Measurements from ENCODE around the gene ZDHHC14. TPM values are rescaled to one million over a fixed set of nuclear protein-coding genes. Genes with fewer than 3 reads are reported as not detected.

ZDHHC14 gene
- total RNA-seq, 3 donors from 2014 or later, result 9.1 to 10.5 (median 10.0) TPM

DNA sequence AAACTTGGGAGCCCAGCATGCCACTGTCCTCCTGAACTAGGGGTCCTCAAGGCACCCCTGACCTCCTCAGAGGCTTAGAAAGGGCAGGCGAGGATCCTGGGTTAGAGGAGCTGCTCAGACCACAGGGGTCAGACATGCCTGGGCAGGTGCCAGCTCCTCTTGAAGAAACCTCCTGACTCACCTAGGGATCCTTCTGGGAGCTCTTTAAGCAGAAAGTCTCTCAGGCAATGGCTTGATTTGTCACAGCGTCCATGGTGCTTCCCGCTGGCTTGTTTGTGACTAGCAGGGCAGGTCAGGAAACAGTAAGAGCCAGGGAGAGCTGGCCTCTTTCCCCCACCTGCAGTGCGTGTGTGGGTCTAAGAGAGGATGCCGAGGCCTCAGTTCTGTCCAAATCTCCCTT lies 267.6 kb downstream of the ZDHHC14 start:
- TF ChIP-seq, protein P1, sequence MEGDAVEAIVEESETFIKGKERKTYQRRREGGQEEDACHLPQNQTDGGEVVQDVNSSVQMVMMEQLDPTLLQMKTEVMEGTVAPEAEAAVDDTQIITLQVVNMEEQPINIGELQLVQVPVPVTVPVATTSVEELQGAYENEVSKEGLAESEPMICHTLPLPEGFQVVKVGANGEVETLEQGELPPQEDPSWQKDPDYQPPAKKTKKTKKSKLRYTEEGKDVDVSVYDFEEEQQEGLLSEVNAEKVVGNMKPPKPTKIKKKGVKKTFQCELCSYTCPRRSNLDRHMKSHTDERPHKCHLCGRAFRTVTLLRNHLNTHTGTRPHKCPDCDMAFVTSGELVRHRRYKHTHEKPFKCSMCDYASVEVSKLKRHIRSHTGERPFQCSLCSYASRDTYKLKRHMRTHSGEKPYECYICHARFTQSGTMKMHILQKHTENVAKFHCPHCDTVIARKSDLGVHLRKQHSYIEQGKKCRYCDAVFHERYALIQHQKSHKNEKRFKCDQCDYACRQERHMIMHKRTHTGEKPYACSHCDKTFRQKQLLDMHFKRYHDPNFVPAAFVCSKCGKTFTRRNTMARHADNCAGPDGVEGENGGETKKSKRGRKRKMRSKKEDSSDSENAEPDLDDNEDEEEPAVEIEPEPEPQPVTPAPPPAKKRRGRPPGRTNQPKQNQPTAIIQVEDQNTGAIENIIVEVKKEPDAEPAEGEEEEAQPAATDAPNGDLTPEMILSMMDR (IDR thresholded peaks at IDR 0.05), result no peak

DNA sequence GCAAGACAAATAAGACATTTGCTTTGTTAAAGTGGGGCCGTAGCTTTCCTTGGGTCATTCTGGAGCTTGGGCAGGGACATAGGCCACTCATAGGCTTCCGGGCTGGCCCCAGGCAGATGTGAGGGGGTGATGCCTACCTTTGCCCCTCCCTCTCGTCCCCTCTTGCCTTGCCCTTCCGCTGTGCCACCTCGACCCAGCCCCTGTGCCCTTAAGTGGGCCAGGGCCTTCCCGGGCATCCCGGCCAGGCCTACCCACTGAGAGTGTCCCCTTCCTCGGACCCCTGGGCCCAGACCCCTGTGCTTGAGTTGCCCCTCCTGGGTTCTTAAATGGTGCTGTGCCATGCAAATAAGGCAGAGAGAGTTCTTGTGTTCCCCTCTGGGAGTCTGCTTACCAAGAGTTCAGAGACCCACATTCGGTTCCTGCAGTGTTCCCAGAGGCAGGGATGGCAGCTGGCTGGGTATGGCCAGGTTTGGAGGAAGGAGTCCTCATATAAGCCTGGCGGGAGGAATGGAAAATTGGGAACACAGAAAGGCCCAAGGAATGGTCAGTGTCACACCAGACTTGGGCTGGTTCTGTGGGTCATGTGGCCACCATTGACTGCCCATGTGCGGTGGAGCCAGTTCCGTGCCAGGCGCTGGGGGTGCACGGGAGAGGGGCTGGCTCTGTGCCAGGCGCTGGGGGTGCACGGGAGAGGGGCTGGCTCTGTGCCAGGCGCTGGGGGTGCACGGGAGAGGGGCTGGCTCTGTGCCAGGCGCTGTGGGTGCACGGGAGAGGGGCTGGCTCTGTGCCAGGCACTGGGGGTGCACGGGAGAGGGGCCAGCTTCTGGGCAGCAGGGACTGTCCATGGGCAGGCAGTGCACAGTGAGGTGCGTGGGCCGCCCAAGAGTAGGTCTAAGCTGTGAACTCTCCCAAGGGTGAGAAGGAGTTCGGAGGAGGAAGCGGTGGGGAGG lies 268.6 kb downstream of the ZDHHC14 start:
- ATAC-seq, result no peak
- no peaks in the 10 kb centered on the region for H3K9me3 ChIP-seq
- intact Hi-C loops (cut with DNase I, micrococcal nuclease), result no loop called here
- no peaks in the 10 kb centered on the region for H3K36me3 ChIP-seq (ENCODE audit: low read depth)
- TF ChIP-seq, protein P1 (IDR thresholded peaks at IDR 0.05), result no peak
- H3K4me3 ChIP-seq, result no peak overlapping the region
- no peak for DNase-seq
- no peaks in the 10 kb centered on the region for H3K4me1 ChIP-seq (ENCODE audit: low read depth)

More for the DNA sequence above, 267.6 kb downstream of the ZDHHC14 start:
- no peaks in the 10 kb centered on the region for H3K36me3 ChIP-seq (ENCODE audit: low read depth)
- no peak overlapping the region for H3K4me3 ChIP-seq
- H3K4me1 ChIP-seq (ENCODE audit: low read depth), result no peaks in the 10 kb centered on the region
- intact Hi-C loops (cut with DNase I, micrococcal nuclease), result no loop called here
- no peaks in the 10 kb centered on the region for H3K9me3 ChIP-seq
- ATAC-seq, result no peak
- no peak for DNase-seq

DNA sequence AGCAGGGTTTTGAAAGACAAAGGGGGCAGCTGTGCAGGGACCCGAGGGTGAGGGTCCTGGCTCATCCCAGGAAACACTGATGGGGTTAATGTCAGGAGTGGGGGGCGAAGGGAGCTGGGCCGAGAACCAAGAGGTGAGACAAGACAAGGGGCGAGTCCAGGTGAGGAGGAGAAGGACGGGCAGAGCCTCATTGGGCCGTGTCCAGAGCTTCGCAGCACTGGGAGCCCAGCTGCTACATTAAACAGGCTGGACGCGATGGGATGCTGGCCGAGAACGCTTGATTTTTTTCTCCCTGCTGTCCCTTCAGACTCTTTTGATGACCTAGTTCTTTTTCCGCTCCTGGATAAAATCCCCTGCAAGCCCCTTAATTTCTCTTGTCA lies 269.3 kb downstream of the ZDHHC14 start:
- intact Hi-C loops (cut with DNase I, micrococcal nuclease), result no loop called here
- ATAC-seq (no peak), DNase-seq (no peak)

DNA sequence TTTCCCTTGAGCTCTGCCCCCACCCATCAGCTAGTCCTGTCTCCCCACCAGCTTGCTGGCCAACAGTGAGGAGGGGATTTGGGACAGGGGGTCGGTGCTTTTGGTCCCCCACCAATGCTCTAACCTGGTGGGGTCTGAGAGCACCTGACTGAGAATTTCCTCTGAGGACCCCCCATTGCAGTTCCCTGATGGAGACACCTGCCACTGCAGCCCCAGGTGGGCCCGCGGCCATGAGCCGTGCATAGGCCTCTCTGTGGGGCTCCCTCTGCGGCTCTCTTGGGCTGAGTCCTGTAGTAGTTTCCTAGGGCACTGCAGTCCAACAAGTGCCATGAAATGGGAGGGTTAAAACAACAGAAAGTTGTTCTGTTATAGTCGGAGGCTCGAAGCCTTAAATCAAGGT lies 269.8 kb downstream of the ZDHHC14 start:
- H3K4me3 ChIP-seq, result no peak overlapping the region
- DNase-seq (no peak), ATAC-seq (no peak)
- TF ChIP-seq, protein P1 (IDR thresholded peaks at IDR 0.05), result no peak
- intact Hi-C loops (cut with DNase I, micrococcal nuclease), result no loop called here
- H3K36me3 ChIP-seq (ENCODE audit: low read depth), result no peaks in the 10 kb centered on the region
- H3K4me1 ChIP-seq (ENCODE audit: low read depth), result no peaks in the 10 kb centered on the region
- H3K9me3 ChIP-seq, result no peaks in the 10 kb centered on the region

More for the DNA sequence above, 269.3 kb downstream of the ZDHHC14 start:
- H3K4me1 ChIP-seq (ENCODE audit: low read depth), result no peaks in the 10 kb centered on the region
- H3K36me3 ChIP-seq (ENCODE audit: low read depth), result no peaks in the 10 kb centered on the region
- H3K9me3 ChIP-seq, result no peaks in the 10 kb centered on the region
- H3K4me3 ChIP-seq, result no peak overlapping the region
- TF ChIP-seq, protein P1 (IDR thresholded peaks at IDR 0.05), result no peak

DNA sequence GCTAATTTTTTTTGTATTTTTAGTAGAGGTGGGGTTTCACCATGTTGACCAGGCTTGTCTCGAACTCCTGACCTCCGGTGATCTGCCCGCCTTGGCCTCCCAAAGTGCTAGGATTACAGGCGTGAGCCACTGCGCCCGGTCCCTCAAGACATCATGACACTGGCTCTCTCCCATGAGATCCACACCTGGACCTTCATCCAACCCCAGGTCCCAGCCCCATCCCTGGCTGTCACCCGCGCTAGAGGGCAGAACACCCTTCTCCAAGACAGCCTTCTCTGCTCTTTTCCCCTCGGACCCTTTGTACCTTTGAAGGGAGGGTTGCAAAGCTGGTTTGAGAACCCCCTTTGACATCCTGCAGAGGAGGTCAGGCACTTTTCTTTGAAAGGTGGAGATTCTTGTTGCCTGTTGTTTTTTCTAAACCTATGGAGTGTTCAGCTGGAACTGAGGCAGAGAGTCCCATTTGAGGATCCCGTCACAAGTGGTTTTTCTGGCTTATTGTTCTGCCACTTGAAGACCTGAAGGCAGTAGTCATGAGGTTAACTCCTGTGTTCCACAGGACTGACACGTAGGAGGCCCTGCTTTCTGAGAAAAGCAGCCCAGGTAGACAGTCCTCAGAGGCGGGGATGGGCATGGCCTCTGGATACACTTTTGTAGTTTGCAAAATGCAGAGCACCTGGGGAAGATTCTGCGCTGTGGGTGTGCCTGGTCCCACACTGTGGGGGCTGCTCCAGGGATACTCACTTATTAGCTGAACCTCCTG lies 270.9 kb downstream of the ZDHHC14 start:
- Histone ChIP-seq H3K4me3 (no peak overlapping the region), H3K4me1 (ENCODE audit: low read depth) (no peaks in the 10 kb centered on the region), H3K36me3 (ENCODE audit: low read depth) (no peaks in the 10 kb centered on the region), H3K9me3 (no peaks in the 10 kb centered on the region)
- ATAC-seq, result no peak
- TF ChIP-seq, protein P1 (IDR thresholded peaks at IDR 0.05), result no peak
- intact Hi-C loops (cut with DNase I, micrococcal nuclease), result no loop called here
- DNase-seq, result no peak
